ENCODE results near the gene LYVE1. TPM values are rescaled to one million over a fixed set of nuclear protein-coding genes. Genes with fewer than 3 reads are reported as not detected.

LYVE1 gene
- total and polyA plus RNA-seq, 2 donors (not counting 1 experiment from before 2014, with no cell fraction given) = not detected

DNA sequence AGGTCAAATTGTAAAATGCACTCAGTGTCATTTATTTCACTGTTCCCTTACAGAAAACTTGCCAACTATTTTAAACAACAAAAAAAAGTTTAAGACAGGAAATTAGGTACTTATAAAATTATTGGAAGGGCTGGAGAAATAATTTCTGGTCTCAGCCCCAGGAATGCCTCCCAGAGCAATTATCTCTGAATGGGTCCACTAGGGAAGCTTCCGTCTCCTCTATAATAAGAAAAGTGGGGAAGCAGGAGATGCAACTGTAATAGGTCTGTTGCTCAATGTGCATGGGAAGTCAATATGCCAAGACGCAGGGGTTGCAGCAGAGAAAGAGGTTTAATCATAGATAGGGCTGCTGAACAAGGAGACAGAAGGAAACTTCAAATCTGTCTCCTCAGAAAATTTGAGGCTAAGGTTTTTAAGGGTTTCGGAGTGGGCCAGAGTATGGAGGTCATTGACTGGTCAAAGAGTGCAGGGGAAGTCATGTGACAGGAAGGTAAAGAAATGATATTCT is 16.6 kb downstream of the LYVE1 start:
- H3K27me3 ChIP-seq (replicated peaks in 1 of 4; ENCODE audit: control extremely low read depth in 1 of 4, control insufficient read depth in 3 of 4, insufficient read depth in 4 of 4, low read length in 3 of 4) = no peaks in the 10 kb centered on the region
- TF ChIP-seq EZH2 (IDR thresholded peaks at IDR 0.05; ENCODE audit: borderline replicate concordance, insufficient read depth, low read depth, low read length, poor library complexity, severe bottlenecking) (no peak), CTCF (IDR thresholded peaks at IDR 0.05) (no peak)
- H3K79me2 ChIP-seq (ENCODE audit: control insufficient read depth, insufficient read depth, low read length) = no peaks in the 10 kb centered on the region
- Mint-ChIP-seq H3K27ac (no peak overlapping the region), H3K4me1 (peaks cover 33% of the 10 kb centered on the region), H3K9me3 (ENCODE audit: insufficient read depth) (no peaks in the 10 kb centered on the region), H3K27me3 (no peaks in the 10 kb centered on the region), H3K4me3 (no peak overlapping the region)
- no peaks in the 10 kb centered on the region for H3K9me3 ChIP-seq (ENCODE audit: control extremely low read depth in 1 of 3, control insufficient read depth in 2 of 3, insufficient read depth in 1 of 3, low read length in 2 of 3)
- no peaks in the 10 kb centered on the region for H4K20me1 ChIP-seq (ENCODE audit: control insufficient read depth, insufficient read depth, low read length, poor library complexity, severe bottlenecking)
- POLR2A ChIA-PET = no interaction called here
- H3K36me3 ChIP-seq (replicated peaks in 1 of 2; ENCODE audit: control extremely low read depth in 1 of 2, control insufficient read depth in 1 of 2, extremely low read depth in 1 of 2, insufficient read depth in 2 of 2, low read length in 1 of 2) = no peaks in the 10 kb centered on the region
- no peak for DNase-seq
- no peak overlapping the region for H3K27ac ChIP-seq (ENCODE audit: low read length in 2 of 2)
- no peak overlapping the region for H3K4me3 ChIP-seq (ENCODE audit: control extremely low read depth in 1 of 5, extremely low read depth in 1 of 5, insufficient read depth in 1 of 5, low read depth in 2 of 5, low read length in 4 of 5)
- no peak for ATAC-seq (ENCODE audit: low read depth)
- peaks cover 4 to 6% of the 10 kb centered on the region in 2 donors for H3K4me1 ChIP-seq (ENCODE audit: control insufficient read depth in 2 of 2, insufficient read depth in 2 of 2, low read length in 2 of 2)
- intact Hi-C loops (cut with micrococcal nuclease) = no loop called here
- WGBS (ENCODE audit: insufficient coverage) = 90% methylated on average over 2 of the region's 3 CpGs
- no peak overlapping the region for H3K9ac ChIP-seq (ENCODE audit: low read length)
- CTCF ChIA-PET = interaction anchor here (2.1 to 2.2 kb wide), 2 partner anchors 11 to 13 kb away, joined by 7 to 8 read pairs; partner anchors contain the start of gene RNF141
- no peak overlapping the region for H3K4me2 ChIP-seq (replicated peaks; ENCODE audit: low read depth, low read length, poor library complexity, severe bottlenecking)
- no peak overlapping the region for H2AFZ ChIP-seq (ENCODE audit: insufficient read depth, low read depth, low read length, poor library complexity, severe bottlenecking)

GRCh38 chr11:10551290-10551592 is 17.2 kb downstream of the LYVE1 start:
- no peak overlapping the region for H2AFZ ChIP-seq (ENCODE audit: insufficient read depth, low read depth, low read length, poor library complexity, severe bottlenecking)
- no peak overlapping the region for H3K27ac ChIP-seq (ENCODE audit: low read length in 2 of 2)
- Mint-ChIP-seq H3K4me3 (no peak overlapping the region), H3K27ac (no peak overlapping the region), H3K4me1 (peaks cover 32% of the 10 kb centered on the region), H3K27me3 (no peaks in the 10 kb centered on the region), H3K9me3 (ENCODE audit: insufficient read depth) (no peaks in the 10 kb centered on the region)
- intact Hi-C loops (cut with micrococcal nuclease) = no loop called here
- H3K9ac ChIP-seq (ENCODE audit: low read length) = no peak overlapping the region
- H3K36me3 ChIP-seq (replicated peaks in 1 of 2; ENCODE audit: control extremely low read depth in 1 of 2, control insufficient read depth in 1 of 2, extremely low read depth in 1 of 2, insufficient read depth in 2 of 2, low read length in 1 of 2) = no peaks in the 10 kb centered on the region
- H3K27me3 ChIP-seq (replicated peaks in 1 of 4; ENCODE audit: control extremely low read depth in 1 of 4, control insufficient read depth in 3 of 4, insufficient read depth in 4 of 4, low read length in 3 of 4) = no peaks in the 10 kb centered on the region
- H3K79me2 ChIP-seq (ENCODE audit: control insufficient read depth, insufficient read depth, low read length) = no peaks in the 10 kb centered on the region
- TF ChIP-seq EZH2 (IDR thresholded peaks at IDR 0.05; ENCODE audit: borderline replicate concordance, insufficient read depth, low read depth, low read length, poor library complexity, severe bottlenecking) (no peak), CTCF (IDR thresholded peaks at IDR 0.05) (no peak)
- WGBS (ENCODE audit: insufficient coverage) = 100% methylated on average over 2 of the region's 4 CpGs
- H4K20me1 ChIP-seq (ENCODE audit: control insufficient read depth, insufficient read depth, low read length, poor library complexity, severe bottlenecking) = no peaks in the 10 kb centered on the region
- H3K4me3 ChIP-seq (ENCODE audit: control extremely low read depth in 1 of 5, extremely low read depth in 1 of 5, insufficient read depth in 1 of 5, low read depth in 2 of 5, low read length in 4 of 5) = no peak overlapping the region
- ATAC-seq (ENCODE audit: low read depth) (no peak), DNase-seq (no peak)
- ChIA-PET CTCF (interaction anchor here (2.1 to 2.2 kb wide), 2 partner anchors 10 to 13 kb away, joined by 7 to 8 read pairs; partner anchors contain the start of gene RNF141), POLR2A (no interaction called here)
- H3K4me2 ChIP-seq (replicated peaks; ENCODE audit: low read depth, low read length, poor library complexity, severe bottlenecking) = no peak overlapping the region
- no peaks in the 10 kb centered on the region for H3K9me3 ChIP-seq (ENCODE audit: control extremely low read depth in 1 of 3, control insufficient read depth in 2 of 3, insufficient read depth in 1 of 3, low read length in 2 of 3)
- H3K4me1 ChIP-seq (ENCODE audit: control insufficient read depth in 2 of 2, insufficient read depth in 2 of 2, low read length in 2 of 2) = peaks cover 2 to 5% of the 10 kb centered on the region in 2 donors

Measured in B cell (primary cell).